Immature natural killer cell (primary cell): ENCODE results near the gene CHURC1. TPM values are rescaled to one million over a fixed set of nuclear protein-coding genes. Genes with fewer than 3 reads are reported as not detected.
A peak's percentile ranks its signal among the peaks of the same experiment; 100 is the strongest.

Experiments used
- DNase-seq, 3 donors: peaks; one replicate each; pipeline ENCODE4 v3.0.0; 2022; ENCODE audit warnings: mixed read lengths in 1 of 3
- H3K27ac Mint-ChIP-seq, 6 donors: one replicate each; pipeline ENCODE4 v1.8.0; 2020; ENCODE audit warnings: mixed read lengths in 6 of 6, mild to moderate bottlenecking in 5 of 6, inconsistent platforms in 4 of 6, moderate library complexity in 3 of 6
- H3K27me3 Mint-ChIP-seq, 3 donors: one replicate each; pipeline ENCODE4 v1.8.0; 2020 to 2021; ENCODE audit warnings: low read depth in 3 of 3, mild to moderate bottlenecking in 3 of 3, mixed read lengths in 3 of 3, moderate library complexity in 3 of 3, inconsistent platforms in 1 of 3
- H3K36me3 Mint-ChIP-seq, 3 donors: one replicate each; pipeline ENCODE4 v1.8.0; 2020; ENCODE audit warnings: mixed read lengths in 3 of 3, inconsistent platforms in 2 of 3, mild to moderate bottlenecking in 2 of 3
- H3K4me1 Mint-ChIP-seq, 2 donors: one replicate each; pipeline ENCODE4 v1.8.0; 2020; ENCODE audit warnings: inconsistent platforms in 2 of 2, mild to moderate bottlenecking in 2 of 2, mixed read lengths in 2 of 2, moderate library complexity in 1 of 2
- H3K4me3 Mint-ChIP-seq, 5 donors: one replicate each; pipeline ENCODE4 v1.8.0; 2020; ENCODE audit warnings: mild to moderate bottlenecking in 5 of 5, mixed read lengths in 5 of 5, inconsistent platforms in 3 of 5, moderate library complexity in 3 of 5
- H3K9me3 Mint-ChIP-seq, 6 donors: one replicate each; pipeline ENCODE4 v1.8.0; 2020; ENCODE audit warnings: mild to moderate bottlenecking in 6 of 6, mixed read lengths in 6 of 6, inconsistent platforms in 4 of 6, moderate library complexity in 3 of 6
- polyA plus RNA-seq, 3 donors: library from polyadenylated mRNA; unstranded; fragments of 300-500 nt; fragmentation: Illumina TruSeq; gene quantifications; one replicate each; pipeline ENCODE4 v1.2.3, GENCODE V29; 2021

CHURC1 gene
- polyA plus RNA-seq, 3 donors from 2014 or later = 87.8 to 140 (median 124) TPM

GRCh38 chr14:64919215-64919614, 5.0 kb downstream of the CHURC1 start:
- Mint-ChIP-seq H3K4me1 (peaks cover 45 to 83% of the 10 kb centered on the region in 2 donors), H3K4me3 (no peak overlapping the region), H3K27ac (no peak overlapping the region)

DNA sequence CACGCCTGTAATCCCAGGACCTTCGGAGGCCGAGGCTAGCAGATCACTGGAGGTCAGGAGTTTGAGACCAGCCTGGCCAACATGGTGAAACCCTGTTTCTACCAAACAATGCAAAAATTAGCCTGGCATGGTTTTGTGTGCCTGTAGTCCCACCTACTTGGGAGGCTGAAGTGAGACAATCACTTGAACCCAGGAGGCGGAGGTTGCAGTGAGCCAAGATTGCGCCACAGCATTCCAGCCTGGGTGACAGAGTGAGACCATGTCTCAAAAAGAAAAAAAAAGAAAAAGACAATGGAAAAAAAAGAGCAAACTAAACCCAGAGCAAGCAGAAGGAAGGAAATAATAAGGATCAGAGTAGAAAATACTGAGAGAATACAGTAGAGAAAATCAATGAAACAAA, 5.4 kb downstream of the CHURC1 start:
- no peak for DNase-seq
- Mint-ChIP-seq H3K27me3 (peaks cover 2 to 5% (median 5%) of the 10 kb centered on the region in 3 donors), H3K9me3 (no peaks in the 10 kb centered on the region), H3K4me1 (peaks cover 47 to 85% of the 10 kb centered on the region in 2 donors), H3K36me3 (peaks cover 3 to 12% (median 4%) of the 10 kb centered on the region in 3 donors), H3K27ac (peak overlapping the region in 2 of 6 donors; percentile 53), H3K4me3 (no peak overlapping the region)

More at GRCh38 chr14:64919215-64919614, 5.0 kb downstream of the CHURC1 start:
- Mint-ChIP-seq H3K36me3 (peaks cover 0 to 8% (median 4%) of the 10 kb centered on the region in 3 donors), H3K9me3 (no peaks in the 10 kb centered on the region), H3K27me3 (peaks cover 6 to 9% (median 9%) of the 10 kb centered on the region in 3 donors)
- DNase-seq = no peak

- peak overlapping the region in 3 of 6 donors; percentile 19 to 57 (median 21) for H3K27ac Mint-ChIP-seq
- peaks cover 40 to 80% of the 10 kb centered on the region in 2 donors for H3K4me1 Mint-ChIP-seq
- H3K9me3 Mint-ChIP-seq = no peaks in the 10 kb centered on the region
- H3K27me3 Mint-ChIP-seq = no peaks in the 10 kb centered on the region
- no peak overlapping the region for H3K4me3 Mint-ChIP-seq
- no peak for DNase-seq
- peaks cover 4 to 10% (median 6%) of the 10 kb centered on the region in 3 donors for H3K36me3 Mint-ChIP-seq
Measured at GRCh38 chr14:64920465-64920864, 6.2 kb downstream of the CHURC1 start.

- Mint-ChIP-seq H3K27me3 (no peaks in the 10 kb centered on the region), H3K4me1 (peaks cover 36 to 56% of the 10 kb centered on the region in 2 donors), H3K36me3 (peaks cover 4 to 19% (median 10%) of the 10 kb centered on the region in 3 donors), H3K9me3 (no peaks in the 10 kb centered on the region), H3K4me3 (no peak overlapping the region), H3K27ac (no peak overlapping the region)
- no peak for DNase-seq
Measured at GRCh38 chr14:64923015-64923414, 8.8 kb downstream of the CHURC1 start.

DNA sequence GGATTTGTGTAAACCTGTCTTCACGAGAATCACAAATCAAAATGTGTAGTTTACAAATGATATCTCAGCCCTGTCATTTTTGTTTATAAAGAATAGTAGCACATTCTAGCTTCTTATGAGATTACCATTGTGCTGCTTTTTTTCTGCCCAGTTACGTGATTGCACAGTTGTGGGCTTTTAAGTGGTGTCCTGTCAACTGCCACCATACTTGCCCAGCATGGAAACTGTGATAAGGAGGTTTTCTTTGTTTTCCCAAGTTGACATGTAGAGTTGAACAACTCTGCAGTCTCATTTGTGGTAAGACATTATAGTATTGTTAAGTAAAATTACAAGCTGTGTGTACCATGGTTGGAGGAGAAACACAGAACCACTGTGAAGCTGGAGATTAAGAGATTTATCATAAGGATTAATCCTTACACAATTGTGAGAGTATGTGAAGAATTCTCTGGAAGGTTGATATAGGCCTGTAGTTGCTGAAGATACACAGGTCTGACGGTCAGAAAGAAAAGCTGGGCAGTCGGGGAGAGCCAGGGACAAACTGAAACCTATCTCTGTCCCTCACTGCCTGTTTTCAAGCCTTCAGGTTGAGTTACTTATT, 12.2 kb downstream of the CHURC1 start:
- no peaks in the 10 kb centered on the region for H3K9me3 Mint-ChIP-seq
- H3K4me1 Mint-ChIP-seq = peaks cover 29 to 31% of the 10 kb centered on the region in 2 donors
- H3K27ac Mint-ChIP-seq = peak overlapping the region; percentile 27 to 77 (median 66)
- peaks cover 8 to 28% (median 13%) of the 10 kb centered on the region in 3 donors for H3K36me3 Mint-ChIP-seq
- no peaks in the 10 kb centered on the region for H3K27me3 Mint-ChIP-seq
- DNase-seq = no peak
- no peak overlapping the region for H3K4me3 Mint-ChIP-seq

GRCh38 chr14:64927031-64927430, 12.8 kb downstream of the CHURC1 start:
- Mint-ChIP-seq H3K4me3 (no peak overlapping the region), H3K27me3 (no peaks in the 10 kb centered on the region), H3K9me3 (no peaks in the 10 kb centered on the region), H3K4me1 (peaks cover 26 to 28% of the 10 kb centered on the region in 2 donors), H3K36me3 (peaks cover 8 to 31% (median 13%) of the 10 kb centered on the region in 3 donors), H3K27ac (peak overlapping the region; percentile 27 to 77 (median 66))
- no peak for DNase-seq

GRCh38 chr14:64928239-64929013, 14.2 kb downstream of the CHURC1 start:
- no peaks in the 10 kb centered on the region for H3K9me3 Mint-ChIP-seq
- H3K27ac Mint-ChIP-seq = no peak overlapping the region
- DNase-seq = peak; percentile 24 to 36 (median 25)
- peaks cover 21 to 27% of the 10 kb centered on the region in 2 donors for H3K4me1 Mint-ChIP-seq
- H3K27me3 Mint-ChIP-seq = no peaks in the 10 kb centered on the region
- H3K4me3 Mint-ChIP-seq = no peak overlapping the region
- peaks cover 8 to 37% (median 13%) of the 10 kb centered on the region in 3 donors for H3K36me3 Mint-ChIP-seq

GRCh38 chr14:64929014-64929359, 14.7 kb downstream of the CHURC1 start:
- Mint-ChIP-seq H3K9me3 (no peaks in the 10 kb centered on the region), H3K27ac (no peak overlapping the region), H3K4me3 (no peak overlapping the region), H3K4me1 (peaks cover 16 to 27% of the 10 kb centered on the region in 2 donors), H3K27me3 (no peaks in the 10 kb centered on the region), H3K36me3 (peaks cover 4 to 33% (median 13%) of the 10 kb centered on the region in 3 donors)
- peak in 1 of 3 donors; percentile 3 for DNase-seq

DNA sequence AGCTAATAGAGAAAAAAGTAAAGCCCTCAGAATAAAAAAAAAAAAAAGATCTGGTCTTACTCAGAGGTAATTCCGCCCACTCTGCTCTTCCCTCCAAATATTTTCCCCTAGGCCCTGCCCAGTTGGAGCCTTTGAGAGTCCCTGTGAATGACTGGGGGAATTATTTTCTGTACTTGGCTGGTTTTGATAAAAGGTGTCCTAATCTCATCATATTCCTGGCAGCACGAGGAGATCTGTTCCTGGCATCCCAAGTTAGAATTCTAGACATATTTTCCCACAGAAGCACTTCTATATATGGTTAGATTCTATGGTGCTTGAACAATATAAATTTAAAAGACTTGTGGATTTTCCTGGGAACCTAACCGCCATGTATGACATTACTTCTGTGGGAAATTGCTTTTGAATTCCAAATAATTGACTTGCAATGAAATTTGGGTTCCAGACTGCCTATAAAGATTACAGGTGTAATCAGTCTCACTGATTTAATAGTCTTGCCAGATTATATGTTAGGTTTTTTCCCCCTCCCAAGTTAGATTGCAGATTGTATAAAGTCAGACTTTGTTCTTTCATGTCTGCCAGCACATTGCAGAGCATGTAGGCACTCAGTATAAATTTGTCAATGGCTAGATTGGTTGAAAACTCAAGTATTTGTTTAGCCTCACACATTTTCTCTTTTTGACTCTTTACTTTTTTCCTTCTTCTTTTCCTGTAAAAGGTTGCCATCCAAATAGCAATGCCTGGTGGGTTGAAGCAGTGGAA, 16.0 kb downstream of the CHURC1 start:
- H3K27me3 Mint-ChIP-seq = no peaks in the 10 kb centered on the region
- peak overlapping the region in 5 of 6 donors; percentile 54 to 85 (median 80) for H3K27ac Mint-ChIP-seq
- H3K4me1 Mint-ChIP-seq = peaks cover 18 to 31% of the 10 kb centered on the region in 2 donors
- H3K36me3 Mint-ChIP-seq = peaks cover 4 to 35% (median 12%) of the 10 kb centered on the region in 3 donors
- DNase-seq = no peak
- peak overlapping the region in 1 of 5 donors; percentile 4 for H3K4me3 Mint-ChIP-seq
- H3K9me3 Mint-ChIP-seq = no peaks in the 10 kb centered on the region

DNA sequence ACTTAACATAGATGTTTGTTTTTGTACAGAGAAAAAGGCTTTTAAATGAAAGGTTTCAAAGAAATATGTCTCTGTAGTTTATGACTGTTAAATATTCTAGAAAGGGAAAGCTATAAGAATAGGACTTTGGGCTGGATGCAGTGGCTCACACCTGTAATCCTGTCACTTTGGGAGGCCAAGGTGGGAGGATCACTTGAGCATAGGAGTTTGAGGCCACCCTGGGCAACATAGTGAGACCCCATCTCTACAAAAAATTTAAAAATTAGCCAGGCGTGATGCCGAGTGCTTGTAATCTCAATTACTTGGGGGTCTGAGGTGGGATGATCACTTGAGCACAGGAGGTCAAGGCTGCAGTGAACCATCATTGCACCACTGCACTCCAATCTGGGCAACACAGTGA, 16.9 kb downstream of the CHURC1 start:
- no peaks in the 10 kb centered on the region for H3K9me3 Mint-ChIP-seq
- peak overlapping the region in 1 of 6 donors; percentile 85 for H3K27ac Mint-ChIP-seq
- no peak for DNase-seq
- H3K27me3 Mint-ChIP-seq = no peaks in the 10 kb centered on the region
- H3K36me3 Mint-ChIP-seq = peaks cover 4 to 35% (median 12%) of the 10 kb centered on the region in 3 donors
- peaks cover 26 to 39% of the 10 kb centered on the region in 2 donors for H3K4me1 Mint-ChIP-seq
- no peak overlapping the region for H3K4me3 Mint-ChIP-seq

DNA sequence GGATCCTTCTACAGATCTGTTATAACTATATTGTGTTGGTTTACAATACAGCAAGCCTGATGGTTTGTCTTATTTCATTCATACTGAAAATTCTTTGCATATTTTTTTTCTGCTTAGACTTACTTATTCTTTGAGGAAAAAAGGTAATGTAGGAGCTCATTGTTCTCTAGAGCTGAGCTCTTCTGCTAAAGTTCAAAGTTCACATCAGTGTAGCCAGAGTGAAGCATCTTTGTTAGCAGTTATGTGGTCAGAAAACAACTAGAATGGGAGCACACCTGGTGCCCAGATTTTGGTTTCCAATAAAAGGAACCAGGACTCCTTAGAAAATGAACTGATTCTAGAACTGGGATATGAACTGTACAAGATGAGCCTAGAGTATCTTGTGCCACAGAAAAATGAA, 18.0 kb downstream of the CHURC1 start:
- no peak for DNase-seq
- Mint-ChIP-seq H3K4me3 (no peak overlapping the region), H3K27me3 (no peaks in the 10 kb centered on the region), H3K9me3 (no peaks in the 10 kb centered on the region), H3K4me1 (peaks cover 37% of the 10 kb centered on the region in 2 donors), H3K27ac (peak overlapping the region in 1 of 6 donors; percentile 18), H3K36me3 (peaks cover 4 to 30% (median 8%) of the 10 kb centered on the region in 3 donors)

DNA sequence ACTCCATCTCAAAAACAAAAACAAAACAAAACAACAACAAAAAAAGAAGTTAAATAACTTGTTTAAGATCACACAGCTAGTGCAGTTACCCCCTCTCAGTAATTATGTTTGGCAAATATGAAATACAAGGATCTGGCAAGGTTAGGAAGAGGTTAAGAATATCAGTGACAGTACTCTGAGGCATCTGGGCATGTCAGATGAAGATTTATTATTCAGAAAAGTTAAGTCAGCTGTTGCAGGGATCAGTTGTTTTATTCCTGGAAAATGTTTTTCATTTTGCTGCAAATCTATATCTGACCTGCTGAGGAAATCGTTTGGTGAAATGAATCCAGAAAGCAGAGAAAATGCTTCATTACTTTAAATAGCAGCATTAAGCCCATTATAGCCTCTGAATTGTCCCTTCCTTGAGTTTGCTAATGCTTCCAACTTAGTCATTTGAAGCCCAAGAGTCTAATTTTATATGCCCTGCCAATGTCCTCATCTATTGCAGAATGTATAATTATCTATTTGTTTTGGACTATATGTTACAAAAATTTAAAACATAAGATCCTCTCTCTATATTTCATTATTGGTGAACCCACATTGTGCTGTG, 20.2 kb downstream of the CHURC1 start:
- H3K4me1 Mint-ChIP-seq = peaks cover 40 to 51% of the 10 kb centered on the region in 2 donors
- peaks cover 11 to 36% (median 12%) of the 10 kb centered on the region in 3 donors for H3K36me3 Mint-ChIP-seq
- no peaks in the 10 kb centered on the region for H3K9me3 Mint-ChIP-seq
- no peak overlapping the region for H3K4me3 Mint-ChIP-seq
- DNase-seq = no peak
- H3K27ac Mint-ChIP-seq = peak overlapping the region in 5 of 6 donors; percentile 9 to 87 (median 55)
- H3K27me3 Mint-ChIP-seq = peaks cover 0 to 2% (median 0%) of the 10 kb centered on the region in 3 donors

GRCh38 chr14:64935508-64935907, 21.3 kb downstream of the CHURC1 start:
- Mint-ChIP-seq H3K36me3 (peaks cover 13 to 36% (median 14%) of the 10 kb centered on the region in 3 donors), H3K4me3 (peak overlapping the region; percentile 54 to 83 (median 75)), H3K27me3 (peaks cover 0 to 2% (median 0%) of the 10 kb centered on the region in 3 donors), H3K27ac (peak overlapping the region; percentile 74 to 93 (median 86)), H3K9me3 (no peaks in the 10 kb centered on the region), H3K4me1 (peaks cover 41 to 57% of the 10 kb centered on the region in 2 donors)
- peak in 2 of 3 donors; percentile 4 to 8 for DNase-seq
